Common myeloid progenitor, CD34-positive (primary cell): ENCODE results near the gene FGF1.

Source experiments
- CTCF ChIA-PET: fragments of 350-600 bp; sonication (Branson Sonifier 250); formaldehyde crosslinking; loops from one replicate; lab custom pipeline; 2021; ENCODE audit warnings: antibody characterized with exemption; lab: Charles Lee
- POLR2A ChIA-PET: fragments of 350-600 bp; sonication (Branson Sonifier 250); formaldehyde crosslinking; loops from one replicate; lab custom pipeline; 2021; ENCODE audit warnings: antibody characterized with exemption; lab: Charles Lee
- DNase-seq, 3 donors: peaks; one replicate each; pipeline versions ENCODE4 v3.0.0 to v3.0.0-alpha.2; 2013
- H3K27ac ChIP-seq, 2 experiments: 1 replicate in 1 of 2; 2 replicates in 1 of 2; pipeline ENCODE4 v1.7.0; 2013; ENCODE audit warnings: inconsistent platforms in 2 of 2, low read length in 2 of 2, mild to moderate bottlenecking in 2 of 2, low read depth in 1 of 2, moderate library complexity in 1 of 2; ENCODE audit not compliant: severe bottlenecking in 2 of 2, insufficient read depth in 1 of 2, poor library complexity in 1 of 2
- H3K27me3 ChIP-seq, 5 experiments: replicated peaks in 2 of 5; 1 replicate in 3 of 5; 2 replicates in 2 of 5; pipeline versions ENCODE4 v1.6.1 to v1.7.0; 2013; ENCODE audit warnings: low read length in 4 of 5, mild to moderate bottlenecking in 2 of 5, moderate library complexity in 2 of 5, inconsistent platforms in 1 of 5; ENCODE audit not compliant: insufficient read depth in 5 of 5, control insufficient read depth in 4 of 5
- H3K36me3 ChIP-seq, 4 experiments: 1 replicate in 2 of 4; 2 replicates in 2 of 4; pipeline versions ENCODE4 v1.6.1 to v1.7.0; 2013; ENCODE audit warnings: low read length in 3 of 4, control low read depth in 1 of 4, mild to moderate bottlenecking in 1 of 4; ENCODE audit not compliant: control insufficient read depth in 4 of 4, insufficient read depth in 4 of 4
- H3K4me1 ChIP-seq, 4 experiments: 1 replicate in 3 of 4; 2 replicates in 1 of 4; pipeline versions ENCODE4 v1.6.1 to v1.7.1; 2013; ENCODE audit warnings: low read length in 3 of 4, mild to moderate bottlenecking in 3 of 4, control low read depth in 1 of 4, inconsistent platforms in 1 of 4, moderate library complexity in 1 of 4; ENCODE audit not compliant: control insufficient read depth in 4 of 4, insufficient read depth in 4 of 4; ENCODE audit errors: control extremely low read depth in 1 of 4
- H3K4me3 ChIP-seq, 7 experiments: 1 replicate in 4 of 7; 2 replicates in 3 of 7; pipeline versions ENCODE4 v1.5.1 to v1.7.0; 2013; ENCODE audit warnings: mild to moderate bottlenecking in 7 of 7, low read length in 6 of 7, moderate library complexity in 6 of 7, inconsistent platforms in 2 of 7, low read depth in 2 of 7, control low read depth in 1 of 7; ENCODE audit not compliant: insufficient read depth in 4 of 7, control insufficient read depth in 1 of 7; ENCODE audit errors: extremely low read depth in 1 of 7
- H3K9me3 ChIP-seq, 5 experiments: 1 replicate in 4 of 5; 2 replicates in 1 of 5; pipeline versions ENCODE4 v1.6.1 to v1.7.1; 2013; ENCODE audit warnings: low read length in 4 of 5, mild to moderate bottlenecking in 2 of 5, inconsistent platforms in 1 of 5, low read depth in 1 of 5, moderate library complexity in 1 of 5; ENCODE audit not compliant: control insufficient read depth in 4 of 5, insufficient read depth in 2 of 5; ENCODE audit errors: control extremely low read depth in 1 of 5
- WGBS: methylation state at CpG from one replicate; pipeline ENCODE4 v1.1.5; 2013; ENCODE audit not compliant: insufficient coverage; 5-methylcytosine and 5-hydroxymethylcytosine counted together

The FGF1 gene

GRCh38 chr5:142584891-142585290 lies 101.0 kb downstream of the FGF1 start:
- WGBS, result no CpG with 5 or more reads among the region's 1 CpG
- H3K4me1 ChIP-seq, result no peaks in the 10 kb centered on the region
- POLR2A ChIA-PET, result no interaction called here
- no peak overlapping the region for H3K4me3 ChIP-seq
- no peak for DNase-seq
- no peak overlapping the region for H3K27ac ChIP-seq
- peaks cover 0 to 3% (median 0%) of the 10 kb centered on the region in 5 experiments for H3K27me3 ChIP-seq
- H3K36me3 ChIP-seq, result no peaks in the 10 kb centered on the region
- CTCF ChIA-PET, result interaction anchor here (0.6 to 1.3 kb wide), 4 partner anchors 9 to 429 kb away, joined by 3 to 4 read pairs (median 3); no protein-coding TSS in a partner anchor
- H3K9me3 ChIP-seq, result no peaks in the 10 kb centered on the region

- Histone ChIP-seq H3K9me3 (peaks cover 0 to 9% (median 3%) of the 10 kb centered on the region in 5 experiments), H3K4me1 (no peaks in the 10 kb centered on the region), H3K4me3 (no peak overlapping the region), H3K27ac (no peak overlapping the region), H3K27me3 (peaks cover 0 to 2% (median 0%) of the 10 kb centered on the region in 5 experiments), H3K36me3 (no peaks in the 10 kb centered on the region)
- ChIA-PET CTCF (interaction anchor here (2.0 kb wide), 1 partner anchor 9 kb away, joined by 5 read pairs; no protein-coding TSS in a partner anchor), POLR2A (no interaction called here)
- WGBS, result 100% methylated on average over 1 of the region's 3 CpGs
- DNase-seq, result no peak
These were observed 107.6 kb downstream of the FGF1 start for GRCh38 chr5:142578161-142578830.

- Histone ChIP-seq H3K4me3 (no peak overlapping the region), H3K9me3 (peaks cover 0 to 9% (median 3%) of the 10 kb centered on the region in 5 experiments), H3K27ac (no peak overlapping the region), H3K27me3 (no peaks in the 10 kb centered on the region), H3K36me3 (no peaks in the 10 kb centered on the region), H3K4me1 (no peaks in the 10 kb centered on the region)
- CTCF ChIA-PET, result interaction anchor here (2.0 kb wide), 1 partner anchor 10 kb away, joined by 5 read pairs; no protein-coding TSS in a partner anchor
- POLR2A ChIA-PET, result no interaction called here
- DNase-seq, result no peak
- WGBS, result 0% methylated on average over 1 of the region's 1 CpG
These were observed 109.1 kb downstream of the FGF1 start for GRCh38 chr5:142576804-142577203.

GRCh38 chr5:142576303-142576702 lies 109.6 kb downstream of the FGF1 start:
- Histone ChIP-seq H3K4me1 (no peaks in the 10 kb centered on the region), H3K4me3 (no peak overlapping the region), H3K27me3 (no peaks in the 10 kb centered on the region), H3K27ac (no peak overlapping the region), H3K9me3 (peaks cover 0 to 9% (median 3%) of the 10 kb centered on the region in 5 experiments), H3K36me3 (no peaks in the 10 kb centered on the region)
- peak in 2 of 3 donors; percentile 16 to 32 for DNase-seq
- POLR2A ChIA-PET, result no interaction called here
- CTCF ChIA-PET, result no interaction called here
- no CpG with 5 or more reads among the region's 1 CpG for WGBS

GRCh38 chr5:142572006-142572405 lies 113.9 kb downstream of the FGF1 start:
- H3K4me1 ChIP-seq, result peaks cover 0 to 3% (median 0%) of the 10 kb centered on the region in 4 experiments
- no peaks in the 10 kb centered on the region for H3K27me3 ChIP-seq
- WGBS, result no CpG with 5 or more reads among the region's 4 CpGs
- no peak overlapping the region for H3K27ac ChIP-seq
- no peak overlapping the region for H3K4me3 ChIP-seq
- peaks cover 0 to 4% (median 0%) of the 10 kb centered on the region in 5 experiments for H3K9me3 ChIP-seq
- no peaks in the 10 kb centered on the region for H3K36me3 ChIP-seq
- ChIA-PET POLR2A (no interaction called here), CTCF (no interaction called here)
- DNase-seq, result no peak

- Histone ChIP-seq H3K4me3 (no peak overlapping the region), H3K27me3 (no peaks in the 10 kb centered on the region), H3K9me3 (peaks cover 0 to 3% (median 0%) of the 10 kb centered on the region in 5 experiments), H3K27ac (no peak overlapping the region), H3K36me3 (no peaks in the 10 kb centered on the region), H3K4me1 (peaks cover 0 to 3% (median 0%) of the 10 kb centered on the region in 4 experiments)
- ChIA-PET CTCF (interaction anchor here (1.1 kb wide), 1 partner anchor 9 kb away, joined by 3 read pairs; no protein-coding TSS in a partner anchor), POLR2A (no interaction called here)
- 100% methylated on average over 4 of the region's 5 CpGs for WGBS
- no peak for DNase-seq
These were observed 114.5 kb downstream of the FGF1 start for GRCh38 chr5:142571371-142571770.

GRCh38 chr5:142569905-142570304 lies 116.0 kb downstream of the FGF1 start:
- H3K27ac ChIP-seq, result no peak overlapping the region

More at GRCh38 chr5:142569905-142570304, 116.0 kb downstream of the FGF1 start:
- DNase-seq, result no peak
- no peaks in the 10 kb centered on the region for H3K36me3 ChIP-seq
- H3K9me3 ChIP-seq, result no peaks in the 10 kb centered on the region
- H3K4me1 ChIP-seq, result peaks cover 0 to 3% (median 0%) of the 10 kb centered on the region in 4 experiments
- ChIA-PET POLR2A (no interaction called here), CTCF (no interaction called here)
- no peaks in the 10 kb centered on the region for H3K27me3 ChIP-seq
- no peak overlapping the region for H3K4me3 ChIP-seq
- 97% methylated on average over 3 of the region's 6 CpGs for WGBS
